Muscle layer of colon (tissue), 2 donors: ENCODE data around the gene IL4.

Experiments
- H3K27ac ChIP-seq: one replicate; pipeline ENCODE4 v1.7.0; 2013; ENCODE audit warnings: low read depth, mild to moderate bottlenecking, low read length, moderate library complexity
- H3K27me3 ChIP-seq, 2 donors: one replicate each; pipeline ENCODE4 v1.7.0; 2013; ENCODE audit warnings: low read length in 2 of 2, mild to moderate bottlenecking in 2 of 2; ENCODE audit not compliant: insufficient read depth in 2 of 2, control insufficient read depth in 1 of 2
- H3K36me3 ChIP-seq: one replicate; pipeline ENCODE4 v1.7.0; 2013; ENCODE audit warnings: mild to moderate bottlenecking, low read length; ENCODE audit not compliant: insufficient read depth
- H3K4me1 ChIP-seq: one replicate; pipeline ENCODE4 v1.7.0; 2013; ENCODE audit warnings: mild to moderate bottlenecking, low read length; ENCODE audit not compliant: insufficient read depth
- H3K4me3 ChIP-seq, 2 donors: one replicate each; pipeline ENCODE4 v1.7.0; 2013; ENCODE audit warnings: low read length in 2 of 2, low read depth in 1 of 2, mild to moderate bottlenecking in 1 of 2, moderate library complexity in 1 of 2
- H3K9ac ChIP-seq: one replicate; pipeline ENCODE4 v1.7.0; 2013; ENCODE audit warnings: low read length
- H3K9me3 ChIP-seq: one replicate; pipeline ENCODE4 v1.7.0; 2013; ENCODE audit warnings: mild to moderate bottlenecking, low read length
- donor health status: abdominal sarcoma.
- donor health status: Adenocarcinoma of cecum.

Gene IL4

DNA sequence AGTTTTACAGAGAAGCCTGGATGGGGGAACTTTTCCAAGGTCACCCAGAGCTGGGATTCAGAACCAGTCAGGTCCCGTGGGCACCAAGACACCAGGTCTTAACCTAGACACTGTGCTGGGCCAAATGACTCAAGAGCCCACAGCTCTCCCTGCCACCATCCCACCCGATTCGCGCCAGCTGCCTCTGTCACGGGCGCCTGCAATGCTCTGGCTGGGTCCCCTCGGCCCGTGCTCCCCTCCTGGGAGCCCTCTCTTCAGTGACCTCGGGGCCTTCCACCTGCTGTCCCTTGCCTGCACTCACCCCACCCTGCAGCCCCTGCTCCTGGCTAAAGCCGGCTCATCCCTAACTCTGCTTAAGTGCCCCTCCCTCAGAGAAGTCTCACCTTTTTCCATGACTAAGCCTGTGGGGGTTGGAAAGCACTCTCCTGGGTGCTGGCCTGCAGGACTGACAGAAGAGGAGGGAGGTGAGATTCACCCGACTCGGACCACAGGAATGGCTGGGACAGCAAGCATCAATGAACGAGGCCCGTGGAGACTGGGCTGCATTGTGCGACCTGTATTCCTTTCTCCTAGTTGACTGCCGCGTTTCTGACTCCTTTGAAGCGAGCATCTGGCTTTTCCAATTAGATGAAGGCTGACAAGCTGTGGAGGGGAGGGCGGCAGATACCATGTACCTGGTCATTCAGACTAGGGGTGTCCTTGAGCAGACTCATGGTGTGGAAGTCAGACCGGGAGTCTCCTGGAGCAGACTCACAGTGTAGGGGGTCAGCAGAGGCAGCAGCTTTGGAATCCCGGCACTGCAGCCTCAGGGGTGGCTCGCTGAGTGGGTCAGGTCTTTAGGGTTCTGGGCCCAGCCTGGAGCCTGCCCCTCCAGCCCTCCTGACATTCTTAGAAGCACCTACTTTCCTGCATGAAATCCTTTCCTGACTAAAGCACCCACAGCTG lies 5.8 kb upstream of the IL4 start:
- Histone ChIP-seq H3K27ac (no peak overlapping the region), H3K36me3 (no peaks in the 10 kb centered on the region), H3K4me3 (no peak overlapping the region), H3K9ac (no peak overlapping the region), H3K27me3 (no peaks in the 10 kb centered on the region), H3K4me1 (no peaks in the 10 kb centered on the region), H3K9me3 (no peaks in the 10 kb centered on the region)

DNA sequence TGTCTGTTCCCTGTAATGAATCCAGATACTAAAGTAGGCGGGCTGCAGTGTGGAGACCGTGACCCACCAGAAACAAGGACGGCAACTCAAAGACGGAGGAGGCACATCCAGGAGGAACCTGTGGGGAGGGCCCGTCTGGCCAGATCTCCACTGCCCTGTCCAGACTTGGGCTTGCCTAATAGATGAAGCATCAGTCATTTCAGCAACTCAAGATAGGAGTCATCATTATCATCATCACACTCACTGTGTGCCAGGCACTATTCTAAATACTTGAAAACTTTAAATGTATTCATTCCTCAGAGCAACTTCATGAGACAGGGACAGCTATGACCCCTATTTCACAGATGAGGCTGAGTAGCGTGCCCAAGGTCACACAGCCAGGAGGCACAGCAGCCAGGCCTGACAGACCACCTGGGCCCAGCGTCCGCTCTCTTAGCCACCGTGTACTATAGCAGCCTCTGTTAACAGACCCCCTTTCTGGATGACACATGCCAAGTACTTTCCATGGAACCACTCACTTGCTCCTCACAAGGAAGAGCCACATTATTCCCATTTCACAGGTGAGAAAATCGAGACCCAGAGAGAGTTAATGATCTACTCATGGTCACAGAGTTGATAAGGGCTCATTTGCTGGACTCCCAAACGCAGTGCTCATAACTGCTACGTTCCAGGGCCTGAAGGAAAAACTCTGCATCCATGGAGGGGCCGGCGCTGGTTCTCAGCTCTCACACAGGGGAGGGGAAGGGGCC lies 4.9 kb upstream of the IL4 start:
- Histone ChIP-seq H3K9ac (no peak overlapping the region), H3K27ac (no peak overlapping the region), H3K36me3 (no peaks in the 10 kb centered on the region), H3K27me3 (no peaks in the 10 kb centered on the region), H3K4me1 (no peaks in the 10 kb centered on the region), H3K4me3 (no peak overlapping the region), H3K9me3 (no peaks in the 10 kb centered on the region)

DNA sequence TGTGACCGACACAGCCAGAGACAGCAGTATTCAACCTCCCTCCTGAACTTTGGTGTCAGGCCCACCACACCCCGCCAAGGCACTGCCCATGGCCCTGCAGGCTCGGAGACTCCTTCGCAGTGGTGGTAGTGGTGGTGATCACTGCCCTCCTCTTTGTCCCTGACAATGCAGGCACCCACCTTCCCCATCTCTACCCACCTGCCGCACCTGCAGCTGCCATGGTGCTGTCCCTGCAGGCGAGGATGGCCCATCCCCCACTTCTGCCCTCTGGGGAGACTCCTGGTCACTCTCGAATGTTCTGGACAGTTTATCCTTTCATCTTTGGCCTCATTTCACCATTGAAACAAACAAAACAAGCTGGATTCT lies 4.4 kb upstream of the IL4 start:
- Histone ChIP-seq H3K27ac (no peak overlapping the region), H3K9ac (no peak overlapping the region), H3K9me3 (no peaks in the 10 kb centered on the region), H3K4me1 (peaks cover 4% of the 10 kb centered on the region), H3K36me3 (no peaks in the 10 kb centered on the region), H3K27me3 (no peaks in the 10 kb centered on the region), H3K4me3 (no peak overlapping the region)

DNA sequence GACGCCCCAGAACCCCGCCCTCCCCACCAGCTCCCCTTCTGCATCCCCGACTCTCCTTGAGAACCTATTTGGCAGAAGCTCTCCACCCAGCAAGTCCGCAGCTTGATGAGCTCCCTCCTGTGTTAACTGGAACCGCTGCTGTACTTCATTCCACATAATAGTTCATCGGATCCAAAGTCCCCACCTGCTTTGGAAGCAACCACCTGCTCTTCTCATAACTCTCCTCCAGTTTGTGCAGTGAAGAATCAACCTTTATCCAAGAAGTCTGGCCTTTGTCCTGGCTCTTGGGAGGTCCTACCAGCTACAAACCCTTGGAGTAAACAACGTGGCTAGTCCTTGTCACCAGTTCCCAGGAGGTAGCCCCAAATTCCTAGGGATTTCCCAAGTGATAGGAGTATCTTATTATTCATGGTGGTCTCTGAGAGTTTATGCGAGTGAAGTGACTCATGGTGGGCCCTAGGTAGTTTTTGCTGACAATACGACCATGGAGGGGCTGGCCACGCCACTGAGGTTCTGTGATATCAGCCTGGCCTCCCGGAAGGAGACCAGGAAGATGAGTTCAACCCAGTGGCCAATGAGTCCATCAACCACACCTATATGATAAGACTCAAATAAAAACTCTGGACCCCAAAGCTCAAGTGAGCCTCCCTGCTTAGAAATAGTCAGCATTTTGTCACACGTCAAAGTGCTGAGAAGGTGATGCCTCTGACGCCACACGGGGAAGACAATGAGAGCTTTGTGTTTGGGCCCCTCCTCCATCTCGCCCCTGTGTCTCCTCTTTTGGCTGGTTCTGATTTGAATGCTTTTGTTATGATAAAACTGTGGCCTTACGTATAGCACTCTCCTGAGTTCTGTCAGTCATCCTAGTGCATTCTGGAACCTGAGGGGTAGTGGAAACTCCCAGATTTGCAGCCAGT lies 3.6 kb upstream of the IL4 start:
- Histone ChIP-seq H3K4me1 (peaks cover 12% of the 10 kb centered on the region), H3K27ac (no peak overlapping the region), H3K27me3 (no peaks in the 10 kb centered on the region), H3K4me3 (no peak overlapping the region), H3K9ac (no peak overlapping the region), H3K36me3 (no peaks in the 10 kb centered on the region), H3K9me3 (no peaks in the 10 kb centered on the region)

DNA sequence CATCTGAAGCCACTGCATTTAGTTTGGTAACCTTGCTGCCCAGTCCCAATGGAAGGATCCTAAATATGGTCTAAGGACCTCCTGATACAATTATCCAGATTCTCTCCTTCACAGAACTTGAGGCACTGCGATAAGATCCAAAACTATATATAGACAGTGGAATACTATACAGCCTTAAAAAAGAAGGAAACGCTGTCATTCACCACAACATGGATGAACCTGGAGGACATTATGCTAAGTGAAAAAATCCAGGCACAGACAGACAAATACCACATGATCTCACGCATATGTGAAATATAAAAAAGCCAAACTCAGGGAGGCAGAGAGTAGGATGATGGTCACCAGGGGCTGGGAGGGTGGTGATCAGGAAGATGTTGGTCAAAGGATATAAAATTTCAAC lies 2.8 kb upstream of the IL4 start:
- H3K36me3 ChIP-seq, result no peaks in the 10 kb centered on the region
- H3K27me3 ChIP-seq, result no peaks in the 10 kb centered on the region
- no peak overlapping the region for H3K27ac ChIP-seq

DNA sequence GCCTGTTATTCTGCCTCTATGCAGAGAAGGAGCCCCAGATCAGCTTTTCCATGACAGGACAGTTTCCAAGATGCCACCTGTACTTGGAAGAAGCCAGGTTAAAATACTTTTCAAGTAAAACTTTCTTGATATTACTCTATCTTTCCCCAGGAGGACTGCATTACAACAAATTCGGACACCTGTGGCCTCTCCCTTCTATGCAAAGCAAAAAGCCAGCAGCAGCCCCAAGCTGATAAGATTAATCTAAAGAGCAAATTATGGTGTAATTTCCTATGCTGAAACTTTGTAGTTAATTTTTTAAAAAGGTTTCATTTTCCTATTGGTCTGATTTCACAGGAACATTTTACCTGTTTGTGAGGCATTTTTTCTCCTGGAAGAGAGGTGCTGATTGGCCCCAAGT lies 301 bp upstream of the IL4 start:
- no peaks in the 10 kb centered on the region for H3K27me3 ChIP-seq
- H3K36me3 ChIP-seq, result no peaks in the 10 kb centered on the region
- peaks cover 18% of the 10 kb centered on the region for H3K4me1 ChIP-seq
- H3K4me3 ChIP-seq, result no peak overlapping the region
- H3K9ac ChIP-seq, result no peak overlapping the region
- H3K27ac ChIP-seq, result no peak overlapping the region
- H3K9me3 ChIP-seq, result no peaks in the 10 kb centered on the region

More for the DNA sequence above, 2.8 kb upstream of the IL4 start:
- Histone ChIP-seq H3K9me3 (no peaks in the 10 kb centered on the region), H3K4me3 (no peak overlapping the region), H3K9ac (no peak overlapping the region), H3K4me1 (peaks cover 12% of the 10 kb centered on the region)

DNA sequence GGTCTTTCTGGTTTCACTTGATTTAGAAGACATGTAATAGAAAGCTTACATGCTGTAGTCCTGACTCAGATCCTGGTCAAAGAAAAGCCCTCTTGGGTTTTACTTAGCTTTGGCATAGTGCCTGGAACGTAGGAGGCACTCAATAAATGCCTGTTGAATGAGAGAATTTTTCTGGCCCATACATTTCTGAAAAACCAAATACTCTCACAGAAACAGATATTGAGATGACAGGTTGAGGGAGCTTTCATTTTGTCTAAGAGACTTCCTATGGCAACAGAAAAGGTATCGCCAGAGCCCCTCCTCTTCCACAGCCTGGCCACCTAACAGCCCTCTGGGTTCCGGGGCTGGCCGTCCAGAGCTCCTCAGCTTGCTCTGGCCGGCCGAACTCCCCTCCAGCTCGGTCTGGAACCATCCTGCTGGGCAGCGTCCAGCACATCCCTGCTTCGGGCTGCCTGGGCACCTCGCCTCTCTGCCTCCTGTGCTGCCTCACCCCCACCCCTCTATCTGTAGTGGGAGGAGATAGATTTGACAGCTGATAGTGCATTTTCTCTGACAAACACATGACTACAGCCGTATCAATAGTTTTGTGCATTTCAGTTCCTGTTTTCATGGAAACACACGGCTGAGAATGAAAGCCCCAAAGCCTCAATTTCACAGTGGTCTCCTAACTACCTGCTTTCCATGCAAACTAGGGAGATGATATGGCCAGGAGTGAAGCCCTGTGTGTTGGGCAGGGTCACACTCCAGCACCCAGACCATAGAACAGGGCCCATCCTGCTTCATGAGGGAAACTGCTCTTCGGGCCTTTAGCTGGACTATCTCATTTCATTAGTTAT lies 1.1 kb downstream of the IL4 start:
- no peaks in the 10 kb centered on the region for H3K36me3 ChIP-seq
- H3K27ac ChIP-seq, result peak overlapping the region; percentile 32
- peak overlapping the region in 1 of 2 donors; percentile 20 for H3K4me3 ChIP-seq
- H3K9ac ChIP-seq, result no peak overlapping the region
- H3K4me1 ChIP-seq, result peaks cover 18% of the 10 kb centered on the region
- H3K27me3 ChIP-seq, result no peaks in the 10 kb centered on the region
- H3K9me3 ChIP-seq, result no peaks in the 10 kb centered on the region

DNA sequence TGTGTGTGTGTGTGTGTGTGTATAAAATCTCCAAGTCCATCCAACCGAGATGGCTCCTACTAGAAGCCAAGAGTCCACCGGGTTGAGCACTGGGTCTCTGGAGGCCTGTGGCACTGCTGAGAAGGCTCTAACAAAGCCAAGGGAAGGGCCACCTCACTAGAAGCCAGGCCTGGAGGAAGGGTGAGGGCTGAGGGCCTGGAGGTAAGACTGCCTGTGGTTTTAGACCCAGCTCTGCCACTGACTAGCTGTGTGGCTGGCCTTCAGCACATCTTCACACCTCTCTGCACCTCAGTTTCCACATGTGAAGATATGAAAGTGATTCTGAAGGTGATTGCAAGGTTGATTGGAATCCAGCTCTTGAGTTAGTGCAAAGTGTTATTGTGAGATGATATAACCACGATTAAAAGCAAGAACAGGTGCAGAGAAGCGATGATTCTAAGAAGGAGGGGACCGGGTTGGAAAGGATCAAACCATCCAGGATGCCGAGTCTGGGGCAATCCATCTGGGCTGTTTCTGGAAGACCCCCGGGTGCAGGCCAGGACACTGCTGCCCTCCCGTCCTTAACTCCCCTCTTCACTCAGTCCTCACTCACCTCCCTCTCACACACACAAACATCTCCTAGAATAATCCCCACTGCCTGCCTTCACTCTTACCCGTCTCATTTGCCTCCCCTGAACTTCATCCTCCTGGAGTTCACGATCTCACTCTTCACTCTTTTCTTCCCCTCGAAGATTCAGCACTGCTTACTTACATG lies 2.3 kb downstream of the IL4 start:
- peaks cover 18% of the 10 kb centered on the region for H3K4me1 ChIP-seq
- H3K4me3 ChIP-seq, result no peak overlapping the region
- no peak overlapping the region for H3K27ac ChIP-seq
- H3K27me3 ChIP-seq, result no peaks in the 10 kb centered on the region
- H3K36me3 ChIP-seq, result no peaks in the 10 kb centered on the region
- no peaks in the 10 kb centered on the region for H3K9me3 ChIP-seq
- no peak overlapping the region for H3K9ac ChIP-seq

DNA sequence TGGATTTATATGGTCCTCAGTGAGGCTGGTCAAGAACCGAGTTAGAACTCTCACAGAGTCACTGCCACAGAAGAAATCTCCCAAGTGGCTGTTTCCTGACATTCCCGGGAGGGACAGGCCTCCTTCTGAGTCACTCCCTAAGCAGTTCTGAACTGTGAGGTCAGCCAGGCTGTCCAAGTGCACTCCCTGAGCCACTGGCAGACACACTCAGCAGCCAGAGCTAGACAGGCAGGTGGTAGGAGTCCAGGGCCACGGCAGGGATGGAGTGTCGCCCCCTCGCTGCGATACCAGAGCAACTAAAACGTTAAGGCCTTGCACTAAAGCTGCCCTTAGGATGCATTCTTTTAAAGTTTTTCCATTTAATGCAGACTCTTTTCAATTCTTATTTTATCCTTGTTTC lies 3.4 kb downstream of the IL4 start:
- Histone ChIP-seq H3K27ac (no peak overlapping the region), H3K9me3 (no peaks in the 10 kb centered on the region), H3K4me3 (no peak overlapping the region), H3K9ac (no peak overlapping the region), H3K27me3 (no peaks in the 10 kb centered on the region), H3K36me3 (no peaks in the 10 kb centered on the region), H3K4me1 (peaks cover 18% of the 10 kb centered on the region)

DNA sequence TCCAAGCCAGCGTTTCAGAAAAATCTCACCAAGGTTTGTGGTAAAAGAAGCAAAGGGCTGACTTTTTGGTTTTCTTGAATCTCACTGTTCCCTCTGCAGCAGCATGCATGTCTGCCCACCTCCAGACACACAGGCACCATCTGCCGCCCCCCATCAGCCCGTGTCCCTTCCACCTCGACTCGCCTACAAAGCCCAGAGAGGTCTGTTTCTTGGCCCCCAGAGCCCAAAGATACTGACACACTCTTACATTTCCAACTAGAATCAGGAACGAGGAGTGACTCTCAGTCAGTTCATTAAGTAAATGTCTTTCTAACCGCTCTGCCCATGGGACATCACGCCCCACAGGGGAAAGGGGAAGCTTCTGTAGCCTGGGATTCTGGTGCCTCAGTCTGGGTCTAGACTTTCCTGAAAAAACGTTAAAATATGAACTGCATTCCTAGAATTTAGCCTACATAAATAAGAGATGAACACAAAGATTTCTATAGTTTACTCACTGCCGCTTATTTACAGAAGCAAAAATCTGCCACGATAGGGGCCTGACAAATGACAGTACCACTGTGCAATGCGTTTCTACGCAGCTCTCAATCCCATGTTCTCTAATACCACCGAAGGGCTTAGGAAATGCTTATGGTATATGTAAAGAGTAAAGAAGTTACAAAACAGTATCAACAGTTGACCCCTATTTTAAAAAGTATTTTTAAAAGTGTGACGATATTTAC lies 4.1 kb downstream of the IL4 start:
- Histone ChIP-seq H3K4me3 (no peak overlapping the region), H3K27me3 (no peaks in the 10 kb centered on the region), H3K36me3 (no peaks in the 10 kb centered on the region), H3K9me3 (no peaks in the 10 kb centered on the region), H3K27ac (no peak overlapping the region), H3K4me1 (peaks cover 18% of the 10 kb centered on the region), H3K9ac (no peak overlapping the region)
